Measurements from ENCODE around the gene RPS3.

DNA sequence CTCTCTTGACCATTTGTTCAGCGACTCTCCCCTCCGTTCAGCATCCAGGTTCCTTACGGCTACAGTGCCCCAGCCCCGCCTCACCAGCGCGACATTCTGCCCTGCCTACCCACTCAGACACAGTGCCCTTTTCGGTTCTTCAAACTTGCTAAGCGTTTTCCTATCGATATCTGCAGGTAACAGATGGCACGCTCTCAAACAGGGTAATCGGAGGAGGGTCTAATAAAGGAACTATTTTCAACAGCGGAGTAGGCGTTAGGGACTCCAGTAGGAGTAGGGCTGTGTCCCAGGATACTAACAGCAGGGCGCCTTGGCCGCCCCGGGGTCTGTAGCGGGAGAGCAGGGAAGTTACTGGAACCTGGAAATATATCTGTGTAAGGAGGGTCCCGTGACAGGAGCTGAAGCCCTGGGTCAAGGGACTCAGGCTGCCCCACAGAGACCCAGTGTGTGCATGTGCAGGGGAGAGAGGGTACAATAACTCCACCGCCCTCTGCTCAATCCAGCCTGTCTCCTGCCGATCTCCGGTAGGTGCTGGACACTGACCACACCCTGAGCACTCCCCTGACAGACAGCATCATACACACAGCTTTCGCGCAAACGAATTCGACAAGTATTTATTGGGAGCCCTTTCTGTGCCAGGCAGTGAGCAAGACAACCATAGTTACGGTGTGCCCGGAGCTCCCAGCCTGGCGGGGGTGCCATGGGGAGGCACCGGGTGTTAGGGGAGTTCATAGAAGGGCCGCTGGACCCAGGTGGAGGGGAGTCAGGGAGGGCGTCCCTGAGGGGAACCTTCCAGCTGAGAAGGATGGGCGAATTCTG is 31.6 kb downstream of the RPS3 start:
- no peak for TF ChIP-seq POLR2A (IDR thresholded peaks at IDR 0.05)
- TF ChIP-seq, protein P1, sequence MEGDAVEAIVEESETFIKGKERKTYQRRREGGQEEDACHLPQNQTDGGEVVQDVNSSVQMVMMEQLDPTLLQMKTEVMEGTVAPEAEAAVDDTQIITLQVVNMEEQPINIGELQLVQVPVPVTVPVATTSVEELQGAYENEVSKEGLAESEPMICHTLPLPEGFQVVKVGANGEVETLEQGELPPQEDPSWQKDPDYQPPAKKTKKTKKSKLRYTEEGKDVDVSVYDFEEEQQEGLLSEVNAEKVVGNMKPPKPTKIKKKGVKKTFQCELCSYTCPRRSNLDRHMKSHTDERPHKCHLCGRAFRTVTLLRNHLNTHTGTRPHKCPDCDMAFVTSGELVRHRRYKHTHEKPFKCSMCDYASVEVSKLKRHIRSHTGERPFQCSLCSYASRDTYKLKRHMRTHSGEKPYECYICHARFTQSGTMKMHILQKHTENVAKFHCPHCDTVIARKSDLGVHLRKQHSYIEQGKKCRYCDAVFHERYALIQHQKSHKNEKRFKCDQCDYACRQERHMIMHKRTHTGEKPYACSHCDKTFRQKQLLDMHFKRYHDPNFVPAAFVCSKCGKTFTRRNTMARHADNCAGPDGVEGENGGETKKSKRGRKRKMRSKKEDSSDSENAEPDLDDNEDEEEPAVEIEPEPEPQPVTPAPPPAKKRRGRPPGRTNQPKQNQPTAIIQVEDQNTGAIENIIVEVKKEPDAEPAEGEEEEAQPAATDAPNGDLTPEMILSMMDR (IDR thresholded peaks at IDR 0.05): no peak

All from breast epithelium (tissue), 3 donors.